B cell (primary cell): ENCODE measurements around the gene SEMA4F. TPM values are rescaled to one million over a fixed set of nuclear protein-coding genes. Genes with fewer than 3 reads are reported as not detected.

Source experiments
- ATAC-seq: fragments of 200-7000 bp; cut with Tn5 transposase; one replicate; pipeline ENCODE4 v1.10.0; 2021; ENCODE audit warnings: low read depth, mild to moderate bottlenecking, moderate number of reproducible peaks, moderate library complexity
- CTCF ChIA-PET: fragments of 350-600 bp; sonication (Branson Sonifier 250); formaldehyde crosslinking; loops from one replicate; lab custom pipeline; 2021; ENCODE audit warnings: antibody characterized with exemption, inconsistent platforms; lab: Charles Lee
- POLR2A ChIA-PET: fragments of 350-600 bp; sonication (Branson Sonifier 250); formaldehyde crosslinking; loops from one replicate; lab custom pipeline; 2021; ENCODE audit warnings: antibody characterized with exemption; lab: Charles Lee
- DNase-seq: peaks from one replicate; pipeline ENCODE4 v3.0.0; 2013
- H2AFZ ChIP-seq: 2 replicates; pipeline ENCODE4 v1.6.1; 2012; ENCODE audit warnings: mild to moderate bottlenecking, low read depth, low read length; ENCODE audit not compliant: insufficient read depth, poor library complexity, severe bottlenecking
- H3K27ac ChIP-seq, 2 donors: 1 replicate in 1 of 2; 2 replicates in 1 of 2; pipeline ENCODE4 v1.5.1; 2012 to 2013; ENCODE audit warnings: low read length in 2 of 2, mild to moderate bottlenecking in 2 of 2, moderate library complexity in 1 of 2
- H3K27me3 ChIP-seq, 4 experiments: fragments of 200-600 bp in 1 of 4; sonication (generic) in 1 of 4; replicated peaks in 1 of 4; 1 replicate in 2 of 4; 2 replicates in 2 of 4; pipeline versions ENCODE4 v1.6.1 to v1.7.0; 2013 to 2016; ENCODE audit warnings: low read length in 3 of 4, mild to moderate bottlenecking in 2 of 4, mixed read lengths in 1 of 4, moderate library complexity in 1 of 4; ENCODE audit not compliant: insufficient read depth in 4 of 4, control insufficient read depth in 3 of 4; ENCODE audit errors: control extremely low read depth in 1 of 4
- H3K36me3 ChIP-seq, 2 experiments: replicated peaks in 1 of 2; 1 replicate in 1 of 2; 2 replicates in 1 of 2; pipeline versions ENCODE4 v1.6.1 to v1.7.1; 2013; ENCODE audit warnings: low read length in 1 of 2; ENCODE audit not compliant: insufficient read depth in 2 of 2, control insufficient read depth in 1 of 2; ENCODE audit errors: control extremely low read depth in 1 of 2, extremely low read depth in 1 of 2
- H3K4me1 ChIP-seq, 2 donors: fragments of 200-600 bp in 1 of 2; sonication (generic) in 1 of 2; 1 replicate in 1 of 2; 2 replicates in 1 of 2; pipeline versions ENCODE4 v1.5.1 to v1.6.1; 2013 to 2017; ENCODE audit warnings: low read length in 2 of 2; ENCODE audit not compliant: control insufficient read depth in 2 of 2, insufficient read depth in 2 of 2
- H3K4me2 ChIP-seq: replicated peaks from 2 replicates; pipeline ENCODE3; 2012; ENCODE audit warnings: mild to moderate bottlenecking, low read depth, low read length; ENCODE audit not compliant: poor library complexity, severe bottlenecking
- H3K4me3 ChIP-seq, 5 experiments: fragments of 200-600 bp in 1 of 5; sonication (generic) in 1 of 5; 1 replicate in 3 of 5; 2 replicates in 2 of 5; pipeline versions ENCODE4 v1.5.1 to v1.7.0; 2011 to 2016; ENCODE audit warnings: low read length in 4 of 5, mild to moderate bottlenecking in 4 of 5, low read depth in 2 of 5, control low read depth in 1 of 5, moderate library complexity in 1 of 5; ENCODE audit not compliant: insufficient read depth in 1 of 5; ENCODE audit errors: control extremely low read depth in 1 of 5, extremely low read depth in 1 of 5
- H3K79me2 ChIP-seq: fragments of 200-600 bp; sonication (generic); one replicate; pipeline ENCODE4 v1.6.0; 2016; ENCODE audit warnings: low read length; ENCODE audit not compliant: control insufficient read depth, insufficient read depth
- H3K9ac ChIP-seq: fragments of 200-600 bp; sonication (generic); 2 replicates; pipeline ENCODE4 v1.6.1; 2017; ENCODE audit warnings: mild to moderate bottlenecking, low read length, moderate library complexity
- H3K9me3 ChIP-seq, 3 donors: one replicate each; pipeline versions ENCODE4 v1.6.1 to v1.7.1; 2013; ENCODE audit warnings: low read length in 2 of 3; ENCODE audit not compliant: control insufficient read depth in 2 of 3, insufficient read depth in 1 of 3; ENCODE audit errors: control extremely low read depth in 1 of 3
- H4K20me1 ChIP-seq: 2 replicates; pipeline ENCODE4 v1.6.0; 2012; ENCODE audit warnings: mild to moderate bottlenecking, low read length; ENCODE audit not compliant: insufficient read depth, control insufficient read depth, poor library complexity, severe bottlenecking
- H3K27ac Mint-ChIP-seq: one replicate; pipeline ENCODE4 v1.8.0; 2021; ENCODE audit warnings: mixed read lengths
- H3K27me3 Mint-ChIP-seq: one replicate; pipeline ENCODE4 v1.8.0; 2021; ENCODE audit warnings: mixed read lengths
- H3K4me1 Mint-ChIP-seq: one replicate; pipeline ENCODE4 v1.8.0; 2021; ENCODE audit warnings: mixed read lengths
- H3K4me3 Mint-ChIP-seq: one replicate; pipeline ENCODE4 v1.8.0; 2021; ENCODE audit warnings: mixed read lengths
- H3K9me3 Mint-ChIP-seq: one replicate; pipeline ENCODE4 v1.8.0; 2022; ENCODE audit warnings: mixed read lengths; ENCODE audit not compliant: insufficient read depth
- CTCF ChIP-seq: fragments of 200-600 bp; IDR thresholded peaks from one replicate; pipeline ENCODE4 v1.8.0; 2022; ENCODE audit warnings: antibody characterized with exemption, mild to moderate bottlenecking
- EZH2 ChIP-seq: IDR thresholded peaks from 2 replicates; pipeline ENCODE4 v1.6.1; 2012; ENCODE audit warnings: borderline replicate concordance, low read depth, mild to moderate bottlenecking, moderate library complexity, low read length; ENCODE audit not compliant: insufficient read depth, poor library complexity, severe bottlenecking
- WGBS: methylation state at CpG from one replicate; pipeline ENCODE4 v1.1.5; 2013; ENCODE audit warnings: missing lambda C conversion rate; ENCODE audit not compliant: insufficient coverage; 5-methylcytosine and 5-hydroxymethylcytosine counted together
- intact Hi-C: fragments of 100-400 bp; cut with micrococcal nuclease; formaldehyde crosslinking; loops from one replicate; pipeline ENCODE4 v1.10.0; 2022
- polyA plus RNA-seq: library from polyadenylated mRNA; depleted of rRNA; stranded (reverse); fragments of >200 nt; gene quantifications from 2 replicates; pipeline ENCODE4 v1.2.3, GENCODE V29; 2012
- total RNA-seq, 2 donors: library from RNA; stranded (reverse); fragments of 120-200 nt in 1 of 2; gene quantifications; 1 replicate in 1 of 2; 2 replicates in 1 of 2; pipeline versions ENCODE4 v1.2.3 to v1.2.4, GENCODE V29; 2013 to 2022

Gene SEMA4F
- total and polyA plus RNA-seq, 2 donors (not counting 1 experiment from before 2014, with no cell fraction given), result 5.4 to 19.3 TPM

- H3K4me1 ChIP-seq, result no peaks in the 10 kb centered on the region
- no peak for TF ChIP-seq CTCF
- TF ChIP-seq EZH2, result no peak
- Mint-ChIP-seq H3K27ac (no peak overlapping the region), H3K27me3 (peaks cover 17% of the 10 kb centered on the region), H3K4me3 (no peak overlapping the region), H3K4me1 (no peaks in the 10 kb centered on the region), H3K9me3 (no peaks in the 10 kb centered on the region)
- ChIA-PET CTCF (interaction anchor here (0.6 to 1.7 kb wide), 5 partner anchors 9 to 182 kb away, joined by 3 to 14 read pairs (median 3); no protein-coding TSS in a partner anchor), POLR2A (no interaction called here)
- H2AFZ ChIP-seq, result no peak overlapping the region
- H3K9me3 ChIP-seq, result no peaks in the 10 kb centered on the region
- no peaks in the 10 kb centered on the region for H4K20me1 ChIP-seq
- H3K9ac ChIP-seq, result no peak overlapping the region
- WGBS, result 80% methylated on average over 1 of the region's 3 CpGs
- H3K36me3 ChIP-seq, result no peaks in the 10 kb centered on the region
- ATAC-seq, result no peak
- H3K27ac ChIP-seq, result no peak overlapping the region
- H3K27me3 ChIP-seq, result no peaks in the 10 kb centered on the region
- no peak overlapping the region for H3K4me2 ChIP-seq
- DNase-seq, result no peak
- no peaks in the 10 kb centered on the region for H3K79me2 ChIP-seq
- intact Hi-C loops, result loop anchor here (5.0 kb wide), 1 partner anchor 708 kb away; no protein-coding TSS in a partner anchor
- H3K4me3 ChIP-seq, result no peak overlapping the region
Observed at GRCh38 chr2:74694281-74694680, 40.2 kb downstream of the SEMA4F start.

GRCh38 chr2:74695663-74696062 is 41.6 kb downstream of the SEMA4F start:
- POLR2A ChIA-PET, result no interaction called here

More at GRCh38 chr2:74695663-74696062, 41.6 kb downstream of the SEMA4F start:
- 100% methylated on average over 1 of the region's 4 CpGs for WGBS
- H3K9me3 ChIP-seq, result no peaks in the 10 kb centered on the region
- H3K27ac ChIP-seq, result no peak overlapping the region
- H3K36me3 ChIP-seq, result no peaks in the 10 kb centered on the region
- no peak overlapping the region for H3K4me2 ChIP-seq
- H3K79me2 ChIP-seq, result no peaks in the 10 kb centered on the region
- no peak overlapping the region for H3K9ac ChIP-seq
- H2AFZ ChIP-seq, result no peak overlapping the region
- no peaks in the 10 kb centered on the region for H3K9me3 Mint-ChIP-seq
- no peak for TF ChIP-seq CTCF
- no peak for TF ChIP-seq EZH2
- H3K4me1 ChIP-seq, result peaks cover 0 to 4% of the 10 kb centered on the region in 2 donors
- peaks cover 4% of the 10 kb centered on the region for H3K4me1 Mint-ChIP-seq
- no peaks in the 10 kb centered on the region for H4K20me1 ChIP-seq
- CTCF ChIA-PET, result interaction anchor here (1.7 kb wide), 1 partner anchor 181 kb away, joined by 14 read pairs; no protein-coding TSS in a partner anchor
- DNase-seq, result no peak
- no peak overlapping the region for H3K27ac Mint-ChIP-seq
- intact Hi-C loops, result no loop called here
- no peak overlapping the region for H3K4me3 ChIP-seq
- H3K27me3 Mint-ChIP-seq, result peaks cover 17% of the 10 kb centered on the region
- no peaks in the 10 kb centered on the region for H3K27me3 ChIP-seq
- no peak overlapping the region for H3K4me3 Mint-ChIP-seq
- no peak for ATAC-seq
